Measurements from ENCODE around the gene WFIKKN2.

DNA sequence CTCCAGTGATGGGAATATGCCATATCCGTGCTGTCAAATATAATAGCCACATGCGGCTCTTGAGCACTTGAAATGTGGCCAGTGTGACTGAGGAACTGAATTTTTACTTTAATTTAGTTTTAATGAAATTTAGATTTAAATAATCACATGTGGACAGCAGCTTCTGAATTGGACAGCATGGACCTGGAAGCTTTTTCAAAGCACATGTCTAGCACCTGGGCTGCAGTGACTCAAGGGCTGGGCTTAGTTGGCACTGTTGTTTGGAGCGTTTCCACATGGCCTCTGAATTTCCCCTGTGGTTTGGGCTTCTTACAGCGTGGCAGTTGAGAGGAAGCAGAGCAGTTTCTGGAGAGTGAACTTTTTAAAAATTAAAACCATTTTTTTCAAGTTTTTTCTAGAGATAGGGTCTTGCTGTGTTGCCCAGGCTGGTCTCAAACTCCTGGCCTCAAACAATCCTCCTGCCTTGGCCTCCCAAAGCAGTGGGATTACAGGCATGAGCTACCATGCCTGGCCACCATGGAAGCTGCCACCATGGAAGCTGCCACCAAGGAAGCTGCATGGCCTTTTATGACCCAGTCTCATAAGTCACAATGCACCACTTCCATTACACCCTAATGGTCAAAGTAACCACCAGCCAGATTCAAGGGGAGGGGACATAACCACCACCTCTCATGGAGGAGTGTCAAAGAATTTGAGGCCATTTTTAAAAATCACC, 37.5 kb downstream of the WFIKKN2 start:
- TF ChIP-seq, protein P1, sequence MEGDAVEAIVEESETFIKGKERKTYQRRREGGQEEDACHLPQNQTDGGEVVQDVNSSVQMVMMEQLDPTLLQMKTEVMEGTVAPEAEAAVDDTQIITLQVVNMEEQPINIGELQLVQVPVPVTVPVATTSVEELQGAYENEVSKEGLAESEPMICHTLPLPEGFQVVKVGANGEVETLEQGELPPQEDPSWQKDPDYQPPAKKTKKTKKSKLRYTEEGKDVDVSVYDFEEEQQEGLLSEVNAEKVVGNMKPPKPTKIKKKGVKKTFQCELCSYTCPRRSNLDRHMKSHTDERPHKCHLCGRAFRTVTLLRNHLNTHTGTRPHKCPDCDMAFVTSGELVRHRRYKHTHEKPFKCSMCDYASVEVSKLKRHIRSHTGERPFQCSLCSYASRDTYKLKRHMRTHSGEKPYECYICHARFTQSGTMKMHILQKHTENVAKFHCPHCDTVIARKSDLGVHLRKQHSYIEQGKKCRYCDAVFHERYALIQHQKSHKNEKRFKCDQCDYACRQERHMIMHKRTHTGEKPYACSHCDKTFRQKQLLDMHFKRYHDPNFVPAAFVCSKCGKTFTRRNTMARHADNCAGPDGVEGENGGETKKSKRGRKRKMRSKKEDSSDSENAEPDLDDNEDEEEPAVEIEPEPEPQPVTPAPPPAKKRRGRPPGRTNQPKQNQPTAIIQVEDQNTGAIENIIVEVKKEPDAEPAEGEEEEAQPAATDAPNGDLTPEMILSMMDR (optimal IDR thresholded peaks at IDR 0.05 in 1 of 3, IDR thresholded peaks at IDR 0.05 in 1 of 3, conservative IDR thresholded peaks at IDR 0.05 in 1 of 3; ENCODE audit: extremely low read depth in 1 of 3, insufficient read depth in 2 of 3, low read length in 3 of 3) = no peak
- no peak for TF ChIP-seq EZH2 (IDR thresholded peaks at IDR 0.05; ENCODE audit: low read length)

All from keratinocyte (primary cell).